H9 (cell line): Measurements from ENCODE around the gene GUCY1A1. TPM values are rescaled to one million over a fixed set of nuclear protein-coding genes. Genes with fewer than 3 reads are reported as not detected.

Source experiments
- DNase-seq: peaks from one replicate; pipeline ENCODE4 v3.0.0-alpha.2; 2017
- H2AFZ ChIP-seq: one replicate; pipeline ENCODE4 v1.6.1; 2013; ENCODE audit warnings: mild to moderate bottlenecking, low read length, control low read depth, moderate library complexity
- H2AK5ac ChIP-seq: 2 replicates; pipeline ENCODE4 v1.6.1; 2013; ENCODE audit warnings: low read length, control low read depth, mixed read lengths; ENCODE audit not compliant: insufficient read length
- H2BK120ac ChIP-seq: one replicate; pipeline ENCODE4 v1.6.1; 2013; ENCODE audit warnings: low read depth, mild to moderate bottlenecking, low read length, control low read depth, inconsistent platforms; ENCODE audit not compliant: poor library complexity, severe bottlenecking
- H2BK12ac ChIP-seq: 2 replicates; pipeline ENCODE4 v1.6.1; 2013; ENCODE audit warnings: low read length, control low read depth, mixed read lengths, low read depth; ENCODE audit not compliant: insufficient read length
- H2BK15ac ChIP-seq: 2 replicates; pipeline ENCODE4 v1.6.1; 2013; ENCODE audit warnings: low read depth, low read length, control low read depth
- H2BK20ac ChIP-seq: one replicate; pipeline ENCODE4 v1.6.1; 2013; ENCODE audit warnings: low read depth, mild to moderate bottlenecking, low read length, control low read depth, inconsistent platforms; ENCODE audit not compliant: poor library complexity, severe bottlenecking
- H2BK5ac ChIP-seq: 2 replicates; pipeline ENCODE4 v1.6.1; 2013; ENCODE audit warnings: low read length, control low read depth, mixed read lengths; ENCODE audit not compliant: insufficient read length
- H3K14ac ChIP-seq: 2 replicates; pipeline ENCODE4 v1.6.1; 2013; ENCODE audit warnings: low read length, control low read depth; ENCODE audit not compliant: insufficient read depth
- H3K18ac ChIP-seq: 2 replicates; pipeline ENCODE4 v1.6.1; 2013; ENCODE audit warnings: low read depth, mild to moderate bottlenecking, mixed read lengths, low read length, control low read depth; ENCODE audit not compliant: insufficient read length
- H3K23ac ChIP-seq: 2 replicates; pipeline ENCODE4 v1.6.1; 2013; ENCODE audit warnings: low read length, control low read depth, mixed read lengths, low read depth; ENCODE audit not compliant: insufficient read length
- H3K23me2 ChIP-seq: 2 replicates; pipeline ENCODE4 v1.6.1; 2013; ENCODE audit warnings: low read depth, mild to moderate bottlenecking, mixed read lengths, low read length, control low read depth; ENCODE audit not compliant: insufficient read length, poor library complexity, severe bottlenecking
- H3K27ac ChIP-seq: 2 replicates; pipeline ENCODE4 v1.5.1; 2013; ENCODE audit warnings: low read length, control low read depth, mixed read lengths, low read depth; ENCODE audit not compliant: insufficient read length
- H3K27me3 ChIP-seq: 2 replicates; pipeline ENCODE4 v1.6.1; 2013; ENCODE audit warnings: low read length, control low read depth, inconsistent platforms; ENCODE audit not compliant: insufficient read depth
- H3K4ac ChIP-seq: 2 replicates; pipeline ENCODE4 v1.6.1; 2013; ENCODE audit warnings: low read depth, mild to moderate bottlenecking, control low read depth, inconsistent platforms, low read length, moderate library complexity
- H3K4me1 ChIP-seq: 2 replicates; pipeline ENCODE4 v1.6.1; 2013; ENCODE audit warnings: low read length, control low read depth, inconsistent platforms; ENCODE audit not compliant: insufficient read depth
- H3K4me2 ChIP-seq: 2 replicates; pipeline ENCODE4 v1.6.1; 2013; ENCODE audit warnings: low read length, control low read depth, mixed read lengths; ENCODE audit not compliant: insufficient read length, insufficient read depth
- H3K56ac ChIP-seq: 2 replicates; pipeline ENCODE4 v1.6.1; 2013; ENCODE audit warnings: low read depth, mild to moderate bottlenecking, mixed read lengths, low read length, control low read depth; ENCODE audit not compliant: insufficient read length
- H3K79me1 ChIP-seq: 2 replicates; pipeline ENCODE4 v1.6.1; 2013; ENCODE audit warnings: low read depth, mild to moderate bottlenecking, moderate library complexity, low read length, control low read depth, inconsistent platforms; ENCODE audit not compliant: insufficient read depth, poor library complexity, severe bottlenecking
- H3K79me2 ChIP-seq: 2 replicates; pipeline ENCODE4 v1.6.1; 2013; ENCODE audit warnings: low read length, control low read depth, inconsistent platforms; ENCODE audit not compliant: insufficient read depth
- H3K9ac ChIP-seq: 2 replicates; pipeline ENCODE4 v1.6.1; 2013; ENCODE audit warnings: low read length, control low read depth, mixed read lengths; ENCODE audit not compliant: insufficient read length; ENCODE audit errors: extremely low read depth
- H3K9me3 ChIP-seq: one replicate; pipeline ENCODE4 v1.6.1; 2013; ENCODE audit warnings: low read depth, low read length, inconsistent platforms; ENCODE audit not compliant: control insufficient read depth
- H3T11ph ChIP-seq: one replicate; pipeline ENCODE4 v1.6.1; 2013; ENCODE audit warnings: mild to moderate bottlenecking, low read length, control low read depth, inconsistent platforms
- H4K20me1 ChIP-seq: one replicate; pipeline ENCODE4 v1.6.1; 2013; ENCODE audit not compliant: control insufficient read depth, insufficient read length, insufficient read depth
- H4K5ac ChIP-seq: 2 replicates; pipeline ENCODE4 v1.6.1; 2013; ENCODE audit warnings: low read depth, mild to moderate bottlenecking, mixed read lengths, low read length, control low read depth; ENCODE audit not compliant: insufficient read length
- H4K8ac ChIP-seq: replicated peaks from 2 replicates; pipeline ENCODE4 v1.6.1; 2013; ENCODE audit warnings: low read length, control low read depth, mixed read lengths, low read depth; ENCODE audit not compliant: insufficient read length
- H4K91ac ChIP-seq: 2 replicates; pipeline ENCODE4 v1.6.1; 2013; ENCODE audit warnings: low read depth, mild to moderate bottlenecking, moderate library complexity, mixed read lengths, low read length, control low read depth; ENCODE audit not compliant: insufficient read length
- H3K27ac Mint-ChIP-seq, 3 experiments: 2 replicates in 2 of 3; 3 replicates in 1 of 3; pipeline ENCODE4 v1.8.0; 2020 to 2021; ENCODE audit warnings: mixed read lengths in 3 of 3, mild to moderate bottlenecking in 1 of 3, moderate library complexity in 1 of 3
- H3K27me3 Mint-ChIP-seq: 2 replicates; pipeline ENCODE4 v1.8.0; 2021; ENCODE audit warnings: low read depth, mild to moderate bottlenecking, moderate library complexity, mixed read lengths
- H3K36me3 Mint-ChIP-seq, 3 experiments: 2 replicates in 2 of 3; 3 replicates in 1 of 3; pipeline ENCODE4 v1.8.0; 2020 to 2021; ENCODE audit warnings: low read depth in 3 of 3, mixed read lengths in 3 of 3; ENCODE audit not compliant: insufficient read depth in 1 of 3
- H3K4me1 Mint-ChIP-seq, 2 experiments: 2 replicates each; pipeline ENCODE4 v1.8.0; 2020; ENCODE audit warnings: mixed read lengths in 2 of 2
- H3K4me3 Mint-ChIP-seq, 2 experiments: 2 replicates in 1 of 2; 3 replicates in 1 of 2; pipeline ENCODE4 v1.8.0; 2020 to 2021; ENCODE audit warnings: mild to moderate bottlenecking in 2 of 2, mixed read lengths in 2 of 2, moderate library complexity in 1 of 2
- H3K9me3 Mint-ChIP-seq, 2 experiments: 2 replicates in 1 of 2; 3 replicates in 1 of 2; pipeline ENCODE4 v1.8.0; 2020; ENCODE audit warnings: mild to moderate bottlenecking in 2 of 2, mixed read lengths in 2 of 2, moderate library complexity in 1 of 2
- WGBS: extraction: QIAGEN DNeasy Blood & Tissue Kit; methylation state at CpG from one replicate; pipeline ENCODE4 v1.1.7; 2013; ENCODE audit warnings: missing lambda C conversion rate, low lambda C conversion rate, mixed read lengths; ENCODE audit not compliant: insufficient read length; ENCODE audit errors: extremely low coverage; 5-methylcytosine and 5-hydroxymethylcytosine counted together
- total RNA-seq: library from RNA; stranded (reverse); gene quantifications from 2 replicates; pipeline ENCODE4 v1.2.1, GENCODE V29; 2021
- TF ChIP-seq, protein P1 (sequence below): fragments of 200-600 bp; sonication (generic); conservative IDR thresholded peaks from 3 replicates; pipeline ENCODE4 v1.8.0; 2021; ENCODE audit warnings: antibody characterized with exemption, mild to moderate bottlenecking

Gene GUCY1A1
- total RNA-seq, 1 experiment from 2014 or later = not detected

DNA sequence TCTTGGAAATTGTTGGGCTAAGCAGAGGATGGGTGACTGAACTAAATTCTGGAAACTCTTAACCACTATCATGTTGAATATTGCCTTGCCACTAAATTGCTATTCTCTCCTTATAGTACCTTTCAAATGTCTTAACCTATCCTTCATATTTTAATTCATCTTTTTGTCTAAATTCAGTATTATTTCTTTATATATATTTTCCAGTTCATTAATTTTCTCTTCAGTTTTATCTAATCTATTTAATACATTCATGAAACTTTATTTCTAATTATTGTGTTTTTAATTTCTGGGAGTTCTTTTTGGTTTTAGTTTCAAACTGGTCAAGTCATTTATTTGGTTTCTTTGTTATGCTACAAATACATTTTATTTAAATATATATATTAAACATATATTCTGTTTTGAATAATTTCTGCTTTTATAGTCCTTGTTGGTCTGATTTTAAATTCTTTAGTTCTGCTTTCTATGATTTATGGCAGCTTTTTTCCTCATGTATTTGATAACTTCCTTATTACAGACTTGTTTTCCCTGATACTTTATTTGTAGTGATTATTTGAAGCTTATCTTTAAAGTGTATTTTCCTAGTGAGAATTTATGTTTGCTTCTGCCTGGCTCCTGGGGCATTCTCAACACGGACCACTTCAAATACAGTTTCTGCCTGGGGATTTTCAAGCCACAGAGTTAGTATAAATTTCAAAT, 8.5 kb upstream of the GUCY1A1 start:
- Mint-ChIP-seq H3K27ac (no peak overlapping the region), H3K27me3 (peaks cover 72% of the 10 kb centered on the region), H3K9me3 (no peaks in the 10 kb centered on the region; a peak in 3 of 5 replicates), H3K36me3 (no peaks in the 10 kb centered on the region), H3K4me3 (no peak overlapping the region), H3K4me1 (0 out of 4 replicates have a peak, but pooled peaks cover 0 to 4% of the 10 kb centered on the region in 2 experiments)
- TF ChIP-seq, protein P1, sequence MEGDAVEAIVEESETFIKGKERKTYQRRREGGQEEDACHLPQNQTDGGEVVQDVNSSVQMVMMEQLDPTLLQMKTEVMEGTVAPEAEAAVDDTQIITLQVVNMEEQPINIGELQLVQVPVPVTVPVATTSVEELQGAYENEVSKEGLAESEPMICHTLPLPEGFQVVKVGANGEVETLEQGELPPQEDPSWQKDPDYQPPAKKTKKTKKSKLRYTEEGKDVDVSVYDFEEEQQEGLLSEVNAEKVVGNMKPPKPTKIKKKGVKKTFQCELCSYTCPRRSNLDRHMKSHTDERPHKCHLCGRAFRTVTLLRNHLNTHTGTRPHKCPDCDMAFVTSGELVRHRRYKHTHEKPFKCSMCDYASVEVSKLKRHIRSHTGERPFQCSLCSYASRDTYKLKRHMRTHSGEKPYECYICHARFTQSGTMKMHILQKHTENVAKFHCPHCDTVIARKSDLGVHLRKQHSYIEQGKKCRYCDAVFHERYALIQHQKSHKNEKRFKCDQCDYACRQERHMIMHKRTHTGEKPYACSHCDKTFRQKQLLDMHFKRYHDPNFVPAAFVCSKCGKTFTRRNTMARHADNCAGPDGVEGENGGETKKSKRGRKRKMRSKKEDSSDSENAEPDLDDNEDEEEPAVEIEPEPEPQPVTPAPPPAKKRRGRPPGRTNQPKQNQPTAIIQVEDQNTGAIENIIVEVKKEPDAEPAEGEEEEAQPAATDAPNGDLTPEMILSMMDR = no peak
- no peaks in the 10 kb centered on the region for H3K27me3 ChIP-seq
- H3K23me2 ChIP-seq = no peaks in the 10 kb centered on the region
- no peak overlapping the region for H3K4me2 ChIP-seq
- no CpG with 5 or more reads among the region's 1 CpG for WGBS
- no peak overlapping the region for H2BK15ac ChIP-seq
- H4K20me1 ChIP-seq = no peaks in the 10 kb centered on the region
- H3K79me1 ChIP-seq = no peaks in the 10 kb centered on the region
- no peak overlapping the region for H4K8ac ChIP-seq
- peaks cover 4% of the 10 kb centered on the region; the same call in 1 of the 2 replicates for H3K4me1 ChIP-seq
- H3K56ac ChIP-seq = no peak overlapping the region
- no peak overlapping the region for H4K5ac ChIP-seq
- H2BK20ac ChIP-seq = no peak overlapping the region
- no peak for DNase-seq
- no peaks in the 10 kb centered on the region for H3K9me3 ChIP-seq
- H3K23ac ChIP-seq = no peak overlapping the region
- no peak overlapping the region for H3K9ac ChIP-seq
- H3K4ac ChIP-seq = no peak overlapping the region
- no peak overlapping the region for H3T11ph ChIP-seq
- no peak overlapping the region for H2AK5ac ChIP-seq
- no peak overlapping the region for H3K18ac ChIP-seq
- H2BK12ac ChIP-seq = no peak overlapping the region
- no peak overlapping the region for H2AFZ ChIP-seq
- no peak overlapping the region for H4K91ac ChIP-seq
- no peak overlapping the region for H3K27ac ChIP-seq
- H3K79me2 ChIP-seq = no peaks in the 10 kb centered on the region
- H2BK120ac ChIP-seq = no peak overlapping the region
- H3K14ac ChIP-seq = no peak overlapping the region
- no peak overlapping the region for H2BK5ac ChIP-seq
